Testis (tissue), 2 donors: Measurements from ENCODE around the gene ATP1B1.

Source experiments
- POLR2A ChIP-seq: fragments of 450-650 bp; IDR thresholded peaks from one replicate; pipeline ENCODE4 v1.6.1; 2017; ENCODE audit warnings: antibody characterized with exemption, mild to moderate bottlenecking, moderate library complexity
- TF ChIP-seq, protein P1 (sequence below), 3 experiments: fragments of 450-650 bp in 2 of 3; fragments of 200-600 bp in 1 of 3; sonication (generic) in 1 of 3; IDR thresholded peaks; one replicate each; pipeline ENCODE4 v1.5.1; 2016 to 2019; ENCODE audit warnings: antibody characterized with exemption in 3 of 3, mild to moderate bottlenecking in 2 of 3, moderate library complexity in 1 of 3

DNA sequence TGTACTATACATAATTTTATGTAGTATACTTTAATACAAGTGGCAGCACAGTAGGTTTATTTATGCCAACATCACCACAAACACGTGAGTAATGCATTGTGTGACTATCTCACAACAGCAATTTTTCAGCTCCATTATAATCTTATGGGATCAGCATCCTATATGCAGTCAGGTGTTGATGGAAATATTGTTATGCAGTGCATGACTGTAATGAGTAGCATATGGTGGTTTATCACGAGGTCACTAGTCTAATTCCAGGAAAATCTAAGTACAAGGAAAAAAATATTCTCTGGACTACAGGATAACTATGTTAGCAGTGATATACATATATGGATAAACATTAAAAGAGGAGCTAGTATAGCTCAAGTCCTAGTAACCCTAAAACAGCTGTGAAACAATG lies 69.0 kb downstream of the ATP1B1 start:
- no peak for TF ChIP-seq POLR2A
- TF ChIP-seq, protein P1, sequence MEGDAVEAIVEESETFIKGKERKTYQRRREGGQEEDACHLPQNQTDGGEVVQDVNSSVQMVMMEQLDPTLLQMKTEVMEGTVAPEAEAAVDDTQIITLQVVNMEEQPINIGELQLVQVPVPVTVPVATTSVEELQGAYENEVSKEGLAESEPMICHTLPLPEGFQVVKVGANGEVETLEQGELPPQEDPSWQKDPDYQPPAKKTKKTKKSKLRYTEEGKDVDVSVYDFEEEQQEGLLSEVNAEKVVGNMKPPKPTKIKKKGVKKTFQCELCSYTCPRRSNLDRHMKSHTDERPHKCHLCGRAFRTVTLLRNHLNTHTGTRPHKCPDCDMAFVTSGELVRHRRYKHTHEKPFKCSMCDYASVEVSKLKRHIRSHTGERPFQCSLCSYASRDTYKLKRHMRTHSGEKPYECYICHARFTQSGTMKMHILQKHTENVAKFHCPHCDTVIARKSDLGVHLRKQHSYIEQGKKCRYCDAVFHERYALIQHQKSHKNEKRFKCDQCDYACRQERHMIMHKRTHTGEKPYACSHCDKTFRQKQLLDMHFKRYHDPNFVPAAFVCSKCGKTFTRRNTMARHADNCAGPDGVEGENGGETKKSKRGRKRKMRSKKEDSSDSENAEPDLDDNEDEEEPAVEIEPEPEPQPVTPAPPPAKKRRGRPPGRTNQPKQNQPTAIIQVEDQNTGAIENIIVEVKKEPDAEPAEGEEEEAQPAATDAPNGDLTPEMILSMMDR (IDR thresholded peaks at IDR 0.05), result no peak
